Adipose tissue (tissue), 3 donors: ENCODE data around the gene CLEC20A. TPM values are rescaled to one million over a fixed set of nuclear protein-coding genes. Genes with fewer than 3 reads are reported as not detected.

Experiments used
- H3K27ac ChIP-seq: one replicate; pipeline ENCODE4 v1.5.1; 2013; ENCODE audit warnings: low read depth, low read length
- WGBS, 3 donors: extraction: QIAGEN DNeasy Blood & Tissue Kit; methylation state at CpG; one replicate each; pipeline ENCODE4 v1.1.7; 2013; 5-methylcytosine and 5-hydroxymethylcytosine counted together
- polyA plus RNA-seq, 3 donors: library from polyadenylated mRNA; stranded (reverse); fragments of 200-250 nt; gene quantifications; one replicate each; pipeline ENCODE4 v1.2.3, GENCODE V29; 2013
- donor health status: healthy with polysubstance abuse.
- donor health status: Bipolar disorder and iron deficiency.
- donor health status: healthy.

The CLEC20A gene
- polyA plus RNA-seq, 3 donors, result not detected

GRCh38 chr1:178531887-178532286 is 35.1 kb upstream of the CLEC20A start:
- no peak overlapping the region for H3K27ac ChIP-seq
- 47 to 58% (median 50%) methylated on average over 10 of the region's 10 CpGs for WGBS, 3 donors

- 93 to 95% (median 94%) methylated on average over 3 of the region's 3 CpGs for WGBS, 3 donors
These were observed 33.7 kb upstream of the CLEC20A start for GRCh38 chr1:178530502-178530901.

GRCh38 chr1:178530037-178530402 is 33.3 kb upstream of the CLEC20A start:
- H3K27ac ChIP-seq, result no peak overlapping the region
- WGBS, 3 donors, result 77 to 91% (median 89%) methylated on average over 2 of the region's 2 CpGs

More at GRCh38 chr1:178530502-178530901, 33.7 kb upstream of the CLEC20A start:
- no peak overlapping the region for H3K27ac ChIP-seq

- no peak overlapping the region for H3K27ac ChIP-seq
- 85 to 91% (median 91%) methylated on average over 8 of the region's 8 CpGs for whole genome bisulfite sequencing, 3 donors
These were observed 32.7 kb upstream of the CLEC20A start for GRCh38 chr1:178529364-178530036.

- no peak overlapping the region for H3K27ac ChIP-seq
- 79 to 88% (median 87%) methylated on average over 4 of the region's 4 CpGs for WGBS, 3 donors
These were observed 32.2 kb upstream of the CLEC20A start for GRCh38 chr1:178528953-178529335.

- 76 to 86% (median 85%) methylated on average over 10 of the region's 10 CpGs for WGBS, 3 donors
- no peak overlapping the region for H3K27ac ChIP-seq
These were observed 31.6 kb upstream of the CLEC20A start for GRCh38 chr1:178528228-178528952.

GRCh38 chr1:178527117-178527516 is 30.4 kb upstream of the CLEC20A start:
- 83 to 90% (median 89%) methylated on average over 4 of the region's 4 CpGs for WGBS, 3 donors
- H3K27ac ChIP-seq, result no peak overlapping the region

GRCh38 chr1:178521241-178521640 is 24.5 kb upstream of the CLEC20A start:
- 88 to 98% (median 93%) methylated on average over 4 of the region's 4 CpGs for WGBS, 3 donors
- H3K27ac ChIP-seq, result no peak overlapping the region

GRCh38 chr1:178520803-178521202 is 24.0 kb upstream of the CLEC20A start:
- no peak overlapping the region for H3K27ac ChIP-seq
- WGBS, 3 donors, result 93 to 94% (median 93%) methylated on average over 11 of the region's 11 CpGs

GRCh38 chr1:178518894-178519293 is 22.1 kb upstream of the CLEC20A start:
- WGBS, 3 donors, result 68 to 82% (median 79%) methylated on average over 4 of the region's 4 CpGs
- H3K27ac ChIP-seq, result no peak overlapping the region

GRCh38 chr1:178516110-178516509 is 19.3 kb upstream of the CLEC20A start:
- WGBS, 3 donors, result 94 to 97% (median 96%) methylated on average over 4 of the region's 4 CpGs
- no peak overlapping the region for H3K27ac ChIP-seq

- H3K27ac ChIP-seq, result no peak overlapping the region
- WGBS, 3 donors, result 56 to 70% (median 64%) methylated on average over 14 of the region's 14 CpGs
These were observed 16.7 kb upstream of the CLEC20A start for GRCh38 chr1:178513278-178513983.

GRCh38 chr1:178512566-178513277 is 16.0 kb upstream of the CLEC20A start, which contains the start of gene TEX35:
TEX35 (plus strand) TSS chr1:178513109; CDS start chr1:178513189, 80 bp downstream.
- WGBS, 3 donors, result 94 to 97% (median 96%) methylated on average over 19 of the region's 19 CpGs
- no peak within 1 kb of the TSS for H3K27ac ChIP-seq

- H3K27ac ChIP-seq, result no peak overlapping the region
- WGBS, 3 donors, result 87 to 89% (median 88%) methylated on average over 4 of the region's 4 CpGs
These were observed 13.4 kb upstream of the CLEC20A start for GRCh38 chr1:178510155-178510554.

GRCh38 chr1:178509414-178510007 is 12.7 kb upstream of the CLEC20A start:
- 53 to 90% (median 69%) methylated on average over 5 of the region's 5 CpGs for whole genome bisulfite sequencing, 3 donors
- no peak overlapping the region for H3K27ac ChIP-seq

GRCh38 chr1:178506669-178507068 is 9.9 kb upstream of the CLEC20A start:
- WGBS, 3 donors, result 63 to 84% (median 80%) methylated on average over 6 of the region's 6 CpGs
- no peak overlapping the region for H3K27ac ChIP-seq

GRCh38 chr1:178506177-178506576 is 9.4 kb upstream of the CLEC20A start:
- WGBS, 3 donors, result 55 to 90% (median 76%) methylated on average over 6 of the region's 6 CpGs

GRCh38 chr1:178504286-178504685 is 7.5 kb upstream of the CLEC20A start:
- WGBS, 3 donors, result 83 to 89% (median 84%) methylated on average over 4 of the region's 4 CpGs
- H3K27ac ChIP-seq, result no peak overlapping the region

More at GRCh38 chr1:178506177-178506576, 9.4 kb upstream of the CLEC20A start:
- H3K27ac ChIP-seq, result no peak overlapping the region
